Vein endothelial cell (primary cell): ENCODE measurements around the gene CAMSAP3. TPM values are rescaled to one million over a fixed set of nuclear protein-coding genes. Genes with fewer than 3 reads are reported as not detected.

Source experiments
- small RNA-seq: library from RNA; depleted of rRNA; stranded (forward); fragments of <200 nt; gene quantifications from one replicate; pipeline ENCODE3, GENCODE V24; 2012
- total RNA-seq: library from RNA; depleted of rRNA; stranded (reverse); fragments of >200 nt; gene quantifications from 2 replicates; pipeline ENCODE4 v1.2.3, GENCODE V29; 2012

The CAMSAP3 gene
- 0.33 TPM in 1 of 2 replicates, not detected in the other for total RNA-seq

GRCh38 chr19:7595466-7596133 is at the start of gene CAMSAP3:
CAMSAP3 (plus strand) TSS chr19:7595863; CDS start chr19:7596003, 140 bp downstream.

GRCh38 chr19:7629347-7630054 is 33.8 kb downstream of the CAMSAP3 start, which contains the start of the genes PET100 and XAB2:
PET100 (plus strand) TSS chr19:7629793; CDS start chr19:7629834, 41 bp downstream.
XAB2 (minus strand) TSS chr19:7629545; CDS start chr19:7629527, 18 bp downstream.

GRCh38 chr19:7633698-7634097 is 38.0 kb downstream of the CAMSAP3 start, which contains the start of gene PCP2:
PCP2 (minus strand) TSS chr19:7633719; CDS start chr19:7633457, 262 bp downstream.

GRCh38 chr19:7636691-7637373 is 41.2 kb downstream of the CAMSAP3 start, which contains the start of gene STXBP2:
STXBP2 (plus strand) TSS chr19:7637110; CDS start chr19:7637150, 40 bp downstream.

Small RNAs within 50 kb of the gene (small RNA-seq; reads per million reads assigned to genes)
- gene MIR6792 = not detected

Other genes starting within 250 kb of the CAMSAP3 start
- gene ARHGEF18, start 246.9 kb upstream of the CAMSAP3 start, total RNA-seq = 35.1 and 36.9 TPM in 2 replicates
- 1.6 and 1.7 TPM in 2 replicates for gene PEX11G, start 106.8 kb upstream of the CAMSAP3 start, total RNA-seq
- 26.2 and 44.4 TPM in 2 replicates for gene ZNF358, start 79.8 kb upstream of the CAMSAP3 start, total RNA-seq
- gene MCOLN1, start 73.2 kb upstream of the CAMSAP3 start, total RNA-seq = 9.1 and 9.3 TPM in 2 replicates
- 151 and 181 TPM in 2 replicates for gene PNPLA6, start 60.1 kb upstream of the CAMSAP3 start, total RNA-seq
- 39.1 and 46.1 TPM in 2 replicates for gene XAB2, start 33.7 kb downstream of the CAMSAP3 start, total RNA-seq
- 6.2 and 8.8 TPM in 2 replicates for gene PET100, start 33.9 kb downstream of the CAMSAP3 start, total RNA-seq
- gene PCP2, start 37.9 kb downstream of the CAMSAP3 start, total RNA-seq = not detected in 2 replicates
- 29.4 and 29.8 TPM in 2 replicates for gene STXBP2, start 41.2 kb downstream of the CAMSAP3 start, total RNA-seq
- not detected in 2 replicates for gene RETN, start 73.2 kb downstream of the CAMSAP3 start, total RNA-seq
- gene MCEMP1, start 81.2 kb downstream of the CAMSAP3 start, total RNA-seq = not detected in 2 replicates
- 47.4 and 68.5 TPM in 2 replicates for gene TRAPPC5, start 85.0 kb downstream of the CAMSAP3 start, total RNA-seq
- gene FCER2, start 106.3 kb downstream of the CAMSAP3 start, total RNA-seq = not detected in 2 replicates
- gene CLEC4G, start 136.2 kb downstream of the CAMSAP3 start, total RNA-seq = not detected in 2 replicates
- not detected in 2 replicates for gene CD209, start 151.7 kb downstream of the CAMSAP3 start, total RNA-seq
- not detected in 2 replicates for gene CLEC4M, start 167.4 kb downstream of the CAMSAP3 start, total RNA-seq
- gene EVI5L, start 234.4 kb downstream of the CAMSAP3 start, total RNA-seq = 13.7 and 21.6 TPM in 2 replicates